GM21447 (cell line): ENCODE measurements around the gene GCDH.

Experiments
- ATAC-seq: cut with Tn5 transposase; IDR thresholded peaks from one replicate; pipeline ENCODE4 v1.9.1; 2021; ENCODE audit not compliant: unreplicated experiment

Gene GCDH

GRCh38 chr19:12938779-12939601 lies 48.0 kb downstream of the GCDH start:
- ATAC-seq, result no peak

DNA sequence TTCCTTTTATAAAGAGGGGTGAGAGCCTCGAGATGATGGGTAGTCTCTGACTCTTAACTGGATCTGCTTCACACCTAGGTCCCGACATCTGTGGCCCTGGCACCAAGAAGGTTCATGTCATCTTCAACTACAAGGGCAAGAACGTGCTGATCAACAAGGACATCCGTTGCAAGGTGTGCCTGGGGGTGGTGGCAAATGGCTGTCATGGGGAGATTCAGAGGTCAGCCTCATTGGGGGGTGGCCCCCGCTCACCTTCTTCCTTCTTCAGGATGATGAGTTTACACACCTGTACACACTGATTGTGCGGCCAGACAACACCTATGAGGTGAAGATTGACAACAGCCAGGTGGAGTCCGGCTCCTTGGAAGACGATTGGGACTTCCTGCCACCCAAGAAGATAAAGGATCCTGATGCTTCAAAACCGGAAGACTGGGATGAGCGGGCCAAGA lies 49.0 kb downstream of the GCDH start:
- ATAC-seq, result no peak

GRCh38 chr19:12940897-12941296 lies 49.9 kb downstream of the GCDH start:
- no peak for ATAC-seq

DNA sequence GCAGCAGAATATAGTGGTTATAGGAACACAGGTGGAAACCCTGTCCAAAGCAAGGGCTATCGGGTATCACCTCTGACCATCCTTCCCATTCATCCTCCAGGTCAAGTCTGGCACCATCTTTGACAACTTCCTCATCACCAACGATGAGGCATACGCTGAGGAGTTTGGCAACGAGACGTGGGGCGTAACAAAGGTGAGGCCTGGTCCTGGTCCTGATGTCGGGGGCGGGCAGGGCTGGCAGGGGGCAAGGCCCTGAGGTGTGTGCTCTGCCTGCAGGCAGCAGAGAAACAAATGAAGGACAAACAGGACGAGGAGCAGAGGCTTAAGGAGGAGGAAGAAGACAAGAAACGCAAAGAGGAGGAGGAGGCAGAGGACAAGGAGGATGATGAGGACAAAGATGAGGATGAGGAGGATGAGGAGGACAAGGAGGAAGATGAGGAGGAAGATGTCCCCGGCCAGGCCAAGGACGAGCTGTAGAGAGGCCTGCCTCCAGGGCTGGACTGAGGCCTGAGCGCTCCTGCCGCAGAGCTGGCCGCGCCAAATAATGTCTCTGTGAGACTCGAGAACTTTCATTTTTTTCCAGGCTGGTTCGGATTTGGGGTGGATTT lies 52.6 kb downstream of the GCDH start:
- ATAC-seq, result no peak

GRCh38 chr19:12944104-12944674 lies 53.2 kb downstream of the GCDH start:
- no peak for ATAC-seq

- peak; percentile 67 for ATAC-seq
Observed at GRCh38 chr19:12945479-12946091, 54.6 kb downstream of the GCDH start, which contains the start of gene RAD23A. Gene RAD23A, plus strand, starts transcription at chr19:12945862. Its CDS starts 87 bp downstream, at chr19:12945949.

- ATAC-seq, result peak; percentile 29
Observed at GRCh38 chr19:12946092-12946721, 55.2 kb downstream of the GCDH start.

DNA sequence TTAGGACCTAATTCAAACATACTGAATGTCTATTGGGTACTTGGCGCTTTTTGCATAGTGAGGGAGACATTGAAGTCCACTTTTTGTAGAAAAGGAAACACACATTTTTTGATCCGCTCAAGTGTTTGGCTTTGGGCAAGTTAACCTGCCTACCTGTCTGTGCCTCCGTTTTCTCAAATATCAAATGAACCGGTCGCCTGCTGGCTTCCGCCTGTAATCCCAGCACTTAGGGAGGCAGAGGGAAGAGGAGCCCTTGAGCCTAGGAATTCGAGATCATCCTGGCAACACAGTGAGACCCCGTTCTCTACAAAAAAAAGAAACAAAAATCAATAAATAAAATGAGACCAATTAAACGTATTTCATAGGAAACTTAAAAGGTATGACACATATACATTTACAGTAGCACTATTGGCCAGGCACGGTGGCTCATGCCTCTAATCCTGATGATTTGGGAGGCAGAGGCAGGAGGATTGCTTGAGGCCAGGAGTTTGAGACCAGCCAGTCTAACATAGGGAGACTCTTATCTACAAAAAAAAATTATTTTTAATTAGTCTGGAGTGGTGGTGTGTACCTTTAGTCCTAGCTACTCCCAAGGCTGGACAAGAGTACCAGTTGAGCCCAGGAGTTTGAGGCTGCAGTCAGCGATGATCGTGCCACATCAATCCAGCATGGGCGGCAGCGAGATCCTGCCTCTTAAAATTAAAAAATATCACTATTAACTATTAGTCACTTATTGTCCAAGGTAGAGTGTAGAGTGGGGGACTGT lies 56.0 kb downstream of the GCDH start:
- no peak for ATAC-seq

GRCh38 chr19:12947702-12948611 lies 57.0 kb downstream of the GCDH start:
- no peak for ATAC-seq

GRCh38 chr19:12948612-12949362 lies 57.8 kb downstream of the GCDH start:
- no peak for ATAC-seq
